ENCODE results near the gene GALNT18. TPM values are rescaled to one million over a fixed set of nuclear protein-coding genes. Genes with fewer than 3 reads are reported as not detected.

The GALNT18 gene
- total RNA-seq, 1 experiment from 2014 or later = 1.7 TPM

- Histone ChIP-seq H3K4me2 (ENCODE audit: insufficient read depth, insufficient read length, low read length) (no peak overlapping the region), H3K18ac (ENCODE audit: insufficient read length, low read depth, low read length) (no peak overlapping the region), H4K20me1 (ENCODE audit: control insufficient read depth, insufficient read depth, insufficient read length) (no peaks in the 10 kb centered on the region), H3K27me3 (ENCODE audit: insufficient read depth, low read length) (no peaks in the 10 kb centered on the region), H2AFZ (ENCODE audit: low read length) (no peak overlapping the region), H3K23ac (ENCODE audit: insufficient read length, low read depth, low read length) (no peak overlapping the region), H3K23me2 (ENCODE audit: insufficient read length, low read depth, low read length, poor library complexity, severe bottlenecking) (no peaks in the 10 kb centered on the region), H3K56ac (ENCODE audit: insufficient read length, low read depth, low read length) (no peak overlapping the region), H3K4me1 (ENCODE audit: insufficient read depth, low read length) (peaks cover 15% of the 10 kb centered on the region; the same call in 1 of the 2 replicates), H3K27ac (ENCODE audit: insufficient read length, low read depth, low read length) (no peak overlapping the region), H2BK15ac (ENCODE audit: low read depth, low read length) (no peak overlapping the region), H2BK12ac (ENCODE audit: insufficient read length, low read depth, low read length) (no peak overlapping the region), H4K8ac (replicated peaks; ENCODE audit: insufficient read length, low read depth, low read length) (no peak overlapping the region), H3K79me2 (ENCODE audit: insufficient read depth, low read length) (no peaks in the 10 kb centered on the region), H3K14ac (ENCODE audit: insufficient read depth, low read length) (0 out of 2 replicates have a peak overlapping the region, but pooled peaks have one; percentile 31), H2BK120ac (ENCODE audit: low read depth, low read length, poor library complexity, severe bottlenecking) (no peak overlapping the region), H3K4ac (ENCODE audit: low read depth, low read length) (no peak overlapping the region), H2AK5ac (ENCODE audit: insufficient read length, low read length) (no peak overlapping the region), H4K5ac (ENCODE audit: insufficient read length, low read depth, low read length) (no peak overlapping the region), H2BK5ac (ENCODE audit: insufficient read length, low read length) (no peak overlapping the region), H3K9me3 (ENCODE audit: control insufficient read depth, low read depth, low read length) (no peaks in the 10 kb centered on the region), H2BK20ac (ENCODE audit: low read depth, low read length, poor library complexity, severe bottlenecking) (no peak overlapping the region), H3K9ac (ENCODE audit: extremely low read depth, insufficient read length, low read length) (no peak overlapping the region), H4K91ac (ENCODE audit: insufficient read length, low read depth, low read length) (no peak overlapping the region), H3T11ph (ENCODE audit: low read length) (no peak overlapping the region), H3K79me1 (ENCODE audit: insufficient read depth, low read depth, low read length, poor library complexity, severe bottlenecking) (no peaks in the 10 kb centered on the region)
- Mint-ChIP-seq H3K4me3 (no peak overlapping the region), H3K9me3 (no peaks in the 10 kb centered on the region), H3K4me1 (peaks cover 18 to 20% of the 10 kb centered on the region in 2 experiments), H3K27ac (no peak overlapping the region; a peak in 1 of 7 replicates), H3K27me3 (ENCODE audit: low read depth) (no peaks in the 10 kb centered on the region; the same call in 1 of the 2 replicates), H3K36me3 (ENCODE audit: insufficient read depth in 1 of 3, low read depth in 3 of 3) (no peaks in the 10 kb centered on the region)
- no peak for TF ChIP-seq CTCF (conservative IDR thresholded peaks at IDR 0.05)
- WGBS (ENCODE audit: extremely low coverage, insufficient read length, low lambda C conversion rate) = no CpG with 5 or more reads among the region's 5 CpGs
- peak; percentile 52 for DNase-seq
These were observed 76.2 kb downstream of the GALNT18 start for GRCh38 chr11:11545285-11546275.
